ENCODE results near the gene EFHD2.

DNA sequence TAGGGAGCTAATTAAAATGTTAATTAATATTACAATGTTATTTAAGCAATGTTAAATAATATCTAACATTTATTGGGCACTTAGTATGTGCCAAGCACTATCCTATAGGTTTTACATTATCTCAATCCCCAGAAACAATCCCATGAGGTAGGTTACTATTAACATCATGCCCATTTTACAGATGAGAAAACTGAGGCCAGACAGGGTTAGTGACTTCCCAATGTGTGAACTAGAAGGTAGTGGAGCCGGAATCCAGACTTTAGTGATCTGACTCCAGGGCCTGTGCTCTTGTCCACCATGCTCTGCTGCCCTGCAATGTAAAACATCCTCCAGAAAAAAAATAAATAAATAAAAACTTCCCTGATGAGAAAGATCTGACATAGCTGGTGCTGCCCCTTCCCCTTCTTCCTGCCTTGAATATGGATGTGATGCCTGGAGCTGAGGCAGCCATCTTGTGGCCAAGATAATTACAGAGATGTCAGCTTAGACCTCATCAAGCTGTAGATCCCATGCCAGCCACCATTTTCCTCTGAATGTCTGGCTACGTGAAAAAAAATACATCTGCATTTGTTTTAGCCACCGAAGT is 39.3 kb downstream of the EFHD2 start:
- TF ChIP-seq, protein P1, sequence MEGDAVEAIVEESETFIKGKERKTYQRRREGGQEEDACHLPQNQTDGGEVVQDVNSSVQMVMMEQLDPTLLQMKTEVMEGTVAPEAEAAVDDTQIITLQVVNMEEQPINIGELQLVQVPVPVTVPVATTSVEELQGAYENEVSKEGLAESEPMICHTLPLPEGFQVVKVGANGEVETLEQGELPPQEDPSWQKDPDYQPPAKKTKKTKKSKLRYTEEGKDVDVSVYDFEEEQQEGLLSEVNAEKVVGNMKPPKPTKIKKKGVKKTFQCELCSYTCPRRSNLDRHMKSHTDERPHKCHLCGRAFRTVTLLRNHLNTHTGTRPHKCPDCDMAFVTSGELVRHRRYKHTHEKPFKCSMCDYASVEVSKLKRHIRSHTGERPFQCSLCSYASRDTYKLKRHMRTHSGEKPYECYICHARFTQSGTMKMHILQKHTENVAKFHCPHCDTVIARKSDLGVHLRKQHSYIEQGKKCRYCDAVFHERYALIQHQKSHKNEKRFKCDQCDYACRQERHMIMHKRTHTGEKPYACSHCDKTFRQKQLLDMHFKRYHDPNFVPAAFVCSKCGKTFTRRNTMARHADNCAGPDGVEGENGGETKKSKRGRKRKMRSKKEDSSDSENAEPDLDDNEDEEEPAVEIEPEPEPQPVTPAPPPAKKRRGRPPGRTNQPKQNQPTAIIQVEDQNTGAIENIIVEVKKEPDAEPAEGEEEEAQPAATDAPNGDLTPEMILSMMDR (IDR thresholded peaks at IDR 0.05), result no peak
- no peak for TF ChIP-seq EZH2 (IDR thresholded peaks at IDR 0.05)
